Gastroesophageal sphincter (tissue), 4 donors: ENCODE results near the gene SDK1. TPM values are rescaled to one million over a fixed set of nuclear protein-coding genes. Genes with fewer than 3 reads are reported as not detected.

Experiments
- ATAC-seq: fragments of 150-250 bp; one replicate; pipeline ENCODE4 v1.9.1; 2016; ENCODE audit warnings: mild to moderate bottlenecking, moderate library complexity
- H3K27ac ChIP-seq, 4 donors: fragments of 200-600 bp; sonication (generic) in 3 of 4; 1 replicate in 3 of 4; 2 replicates in 1 of 4; pipeline ENCODE4 v1.5.1; 2016 to 2019
- H3K27me3 ChIP-seq: fragments of 200-600 bp; sonication (generic); one replicate; pipeline ENCODE4 v1.5.1; 2019
- H3K36me3 ChIP-seq, 2 donors: fragments of 200-600 bp; sonication (generic); one replicate each; pipeline ENCODE4 v1.5.1; 2019; ENCODE audit warnings: control low read depth in 1 of 2
- H3K4me1 ChIP-seq, 3 donors: fragments of 200-600 bp; sonication (generic); 1 replicate in 2 of 3; 2 replicates in 1 of 3; pipeline ENCODE4 v1.5.1; 2016 to 2019; ENCODE audit warnings: control low read depth in 2 of 3
- H3K4me3 ChIP-seq, 2 donors: fragments of 200-600 bp; sonication (generic); one replicate each; pipeline ENCODE4 v1.5.1; 2019; ENCODE audit warnings: mild to moderate bottlenecking in 1 of 2, moderate library complexity in 1 of 2
- H3K9me3 ChIP-seq, 3 donors: fragments of 200-600 bp; sonication (generic); one replicate each; pipeline ENCODE4 v1.5.1; 2017 to 2019; ENCODE audit warnings: control low read depth in 2 of 3
- EP300 ChIP-seq: sonication (generic); formaldehyde crosslinking; IDR thresholded peaks from one replicate; pipeline ENCODE4 v1.6.1; 2017; ENCODE audit warnings: antibody characterized with exemption, mild to moderate bottlenecking
- POLR2A ChIP-seq, 2 donors: fragments of 450-650 bp; IDR thresholded peaks; one replicate each; pipeline ENCODE4 v1.6.1; 2017; ENCODE audit warnings: antibody characterized with exemption in 2 of 2, mild to moderate bottlenecking in 2 of 2, moderate library complexity in 1 of 2
- POLR2AphosphoS5 ChIP-seq: sonication (generic); formaldehyde crosslinking; IDR thresholded peaks from one replicate; pipeline ENCODE4 v1.6.1; 2017; ENCODE audit warnings: antibody characterized with exemption
- WGBS, 2 donors: methylation state at CpG; one replicate each; pipeline ENCODE4 v1.1.5; 2018; ENCODE audit warnings: low coverage in 1 of 2; 5-methylcytosine and 5-hydroxymethylcytosine counted together
- total RNA-seq, 4 donors: library from RNA; depleted of rRNA; stranded (reverse); fragments of >200 nt; gene quantifications; one replicate each; pipeline ENCODE4 v1.1.0, GENCODE V29; 2016
- TF ChIP-seq, protein P1 (sequence below), 4 experiments: fragments of 200-600 bp in 2 of 4; fragments of 450-650 bp in 2 of 4; sonication (generic) in 1 of 4; IDR thresholded peaks; one replicate each; pipeline ENCODE4 v1.5.1; 2017 to 2019; ENCODE audit warnings: antibody characterized with exemption in 4 of 4, mild to moderate bottlenecking in 2 of 4, moderate library complexity in 2 of 4

Gene SDK1
- total RNA-seq, 4 donors from 2014 or later = 6.1 to 13.6 (median 8.7) TPM

DNA sequence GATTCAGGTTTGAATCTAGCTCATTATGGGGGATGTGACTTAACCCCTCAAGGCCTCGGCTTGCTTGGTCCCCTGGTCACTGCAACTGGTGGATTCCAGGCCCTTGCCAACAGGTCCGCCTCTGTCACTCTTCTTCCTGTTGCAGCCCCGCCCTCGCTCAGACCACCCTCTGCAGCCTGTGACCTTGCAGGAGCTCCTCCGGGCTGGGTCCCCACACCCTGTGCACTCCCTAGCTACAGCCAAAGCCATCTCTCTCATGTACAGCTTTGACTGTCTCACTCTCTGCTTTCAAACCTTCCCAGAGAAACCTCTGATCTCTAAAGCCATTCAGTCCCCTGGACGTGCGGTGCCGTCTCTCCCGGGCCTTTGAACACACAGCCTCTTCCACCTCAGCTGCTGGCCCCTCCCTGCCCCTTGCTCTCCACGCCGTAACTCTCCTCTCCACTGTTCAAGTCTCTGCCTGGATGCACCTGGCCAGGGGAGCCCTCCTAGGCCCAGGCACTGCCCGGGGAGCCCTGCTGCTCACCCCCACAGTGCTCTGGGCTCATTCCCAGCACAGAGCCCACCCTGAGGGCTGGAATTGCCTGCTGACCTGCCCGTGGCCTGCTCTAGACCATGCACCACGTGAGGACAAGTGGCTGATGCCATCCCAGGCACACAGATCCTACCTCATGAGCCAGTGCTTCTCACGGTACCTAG lies 895.2 kb downstream of the SDK1 start:
- WGBS, 2 donors = 82 to 83% methylated on average over 10 to 11 of the region's 15 CpGs
- TF ChIP-seq POLR2A (IDR thresholded peaks at IDR 0.05) (no peak), EP300 (no peak), POLR2AphosphoS5 (no peak)
- TF ChIP-seq, protein P1, sequence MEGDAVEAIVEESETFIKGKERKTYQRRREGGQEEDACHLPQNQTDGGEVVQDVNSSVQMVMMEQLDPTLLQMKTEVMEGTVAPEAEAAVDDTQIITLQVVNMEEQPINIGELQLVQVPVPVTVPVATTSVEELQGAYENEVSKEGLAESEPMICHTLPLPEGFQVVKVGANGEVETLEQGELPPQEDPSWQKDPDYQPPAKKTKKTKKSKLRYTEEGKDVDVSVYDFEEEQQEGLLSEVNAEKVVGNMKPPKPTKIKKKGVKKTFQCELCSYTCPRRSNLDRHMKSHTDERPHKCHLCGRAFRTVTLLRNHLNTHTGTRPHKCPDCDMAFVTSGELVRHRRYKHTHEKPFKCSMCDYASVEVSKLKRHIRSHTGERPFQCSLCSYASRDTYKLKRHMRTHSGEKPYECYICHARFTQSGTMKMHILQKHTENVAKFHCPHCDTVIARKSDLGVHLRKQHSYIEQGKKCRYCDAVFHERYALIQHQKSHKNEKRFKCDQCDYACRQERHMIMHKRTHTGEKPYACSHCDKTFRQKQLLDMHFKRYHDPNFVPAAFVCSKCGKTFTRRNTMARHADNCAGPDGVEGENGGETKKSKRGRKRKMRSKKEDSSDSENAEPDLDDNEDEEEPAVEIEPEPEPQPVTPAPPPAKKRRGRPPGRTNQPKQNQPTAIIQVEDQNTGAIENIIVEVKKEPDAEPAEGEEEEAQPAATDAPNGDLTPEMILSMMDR (IDR thresholded peaks at IDR 0.05) = no peak
- ATAC-seq = no peak
- Histone ChIP-seq H3K4me1 (no peaks in the 10 kb centered on the region), H3K4me3 (no peak overlapping the region), H3K27ac (no peak overlapping the region), H3K36me3 (no peaks in the 10 kb centered on the region), H3K9me3 (peaks cover 0 to 10% (median 0%) of the 10 kb centered on the region in 3 donors), H3K27me3 (no peaks in the 10 kb centered on the region)

DNA sequence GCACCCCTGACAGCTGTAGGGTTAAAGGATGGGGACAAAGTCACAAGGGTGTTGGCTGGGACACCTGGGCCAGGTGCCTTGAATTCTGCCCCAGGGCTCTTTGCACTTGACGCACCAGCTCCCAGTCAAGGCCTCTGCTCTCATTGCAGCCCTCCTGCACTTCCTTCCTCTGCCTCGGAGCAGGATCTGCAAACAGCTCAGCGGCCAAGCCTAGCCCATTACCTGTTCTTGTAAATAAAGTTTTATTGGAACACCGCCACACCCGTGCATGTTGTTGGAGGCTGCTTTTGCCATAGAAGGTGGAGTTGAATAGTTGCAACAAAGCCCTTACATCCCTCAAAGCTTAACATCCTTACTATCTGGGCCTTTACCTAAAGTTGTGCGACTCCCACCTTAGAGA lies 897.2 kb downstream of the SDK1 start:
- no peaks in the 10 kb centered on the region for H3K27me3 ChIP-seq
- TF ChIP-seq POLR2A (IDR thresholded peaks at IDR 0.05) (no peak), POLR2AphosphoS5 (no peak), EP300 (no peak)
- TF ChIP-seq, protein P1 (IDR thresholded peaks at IDR 0.05) = no peak
- H3K4me1 ChIP-seq = no peaks in the 10 kb centered on the region
- no peak for ATAC-seq
- peaks cover 0 to 10% (median 0%) of the 10 kb centered on the region in 3 donors for H3K9me3 ChIP-seq
- 97 to 100% methylated on average over 1 to 5 of the region's 6 CpGs for WGBS, 2 donors
- H3K27ac ChIP-seq = no peak overlapping the region
- H3K4me3 ChIP-seq = no peak overlapping the region
- H3K36me3 ChIP-seq = no peaks in the 10 kb centered on the region

DNA sequence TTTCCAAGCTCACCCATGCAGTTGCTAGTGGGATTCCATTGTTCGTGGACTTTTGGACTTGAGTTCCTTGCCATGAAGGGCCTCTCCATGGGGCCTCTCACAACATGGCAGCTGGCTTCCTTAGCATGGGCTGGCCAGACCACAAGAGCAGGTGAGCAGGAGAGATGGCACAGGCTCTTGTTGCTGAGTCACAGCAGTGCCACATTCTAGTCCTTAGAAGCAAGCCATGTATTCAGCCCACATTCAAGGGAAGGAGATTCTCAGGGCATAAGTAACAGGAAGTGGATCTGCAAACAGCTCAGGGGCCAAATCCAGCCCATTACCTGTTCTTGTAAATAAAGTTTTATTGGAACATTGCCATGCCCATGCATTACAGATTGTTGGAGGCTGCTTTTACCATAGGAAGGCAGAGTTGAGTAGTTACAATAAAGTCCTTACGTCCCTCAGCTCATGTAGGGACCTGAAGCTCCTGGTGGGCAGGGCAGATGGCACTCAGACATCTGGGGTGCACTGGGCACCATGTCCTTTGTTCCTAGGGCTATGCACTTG lies 899.6 kb downstream of the SDK1 start:
- WGBS, 2 donors = 100% methylated on average over 1 of the region's 2 CpGs; no CpG with 5 or more reads in 1 of the 2 donors
- TF ChIP-seq POLR2A (IDR thresholded peaks at IDR 0.05) = no peak
- TF ChIP-seq, protein P1 (IDR thresholded peaks at IDR 0.05) = no peak
- no peak for TF ChIP-seq EP300
- no peak for TF ChIP-seq POLR2AphosphoS5
- Histone ChIP-seq H3K36me3 (no peaks in the 10 kb centered on the region), H3K27ac (no peak overlapping the region), H3K4me1 (no peaks in the 10 kb centered on the region), H3K9me3 (peaks cover 0 to 10% (median 0%) of the 10 kb centered on the region in 3 donors), H3K27me3 (no peaks in the 10 kb centered on the region), H3K4me3 (no peak overlapping the region)
- ATAC-seq = no peak

DNA sequence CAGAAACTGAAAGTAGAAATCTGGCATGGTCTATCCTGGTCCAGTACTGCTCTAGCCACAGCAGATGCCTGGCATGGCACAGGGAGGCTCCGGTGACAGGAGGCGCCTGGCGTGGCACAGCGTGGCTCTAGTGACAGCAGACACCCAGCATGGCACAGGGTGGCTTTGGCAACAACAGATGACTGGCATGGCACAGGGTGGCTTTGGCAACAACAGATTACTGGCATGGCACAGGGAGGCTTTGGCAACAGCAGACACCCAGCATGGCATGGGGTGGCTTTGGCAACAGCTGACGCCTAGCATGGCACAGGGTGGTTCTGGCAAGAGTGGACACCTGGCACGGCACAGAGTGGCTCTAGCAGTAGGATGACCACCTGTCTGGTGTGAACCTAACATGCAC lies 900.5 kb downstream of the SDK1 start:
- TF ChIP-seq, protein P1 (IDR thresholded peaks at IDR 0.05) = no peak
- no peak for TF ChIP-seq POLR2AphosphoS5
- no peak for TF ChIP-seq EP300
- no peak for TF ChIP-seq POLR2A (IDR thresholded peaks at IDR 0.05)
- no peak overlapping the region for H3K4me3 ChIP-seq
- no peak for ATAC-seq
- no peaks in the 10 kb centered on the region for H3K36me3 ChIP-seq
- H3K4me1 ChIP-seq = no peaks in the 10 kb centered on the region
- no peak overlapping the region for H3K27ac ChIP-seq
- peaks cover 0 to 10% (median 0%) of the 10 kb centered on the region in 3 donors for H3K9me3 ChIP-seq
- WGBS, 2 donors = 83% methylated on average over 2 of the region's 6 CpGs; no CpG with 5 or more reads in 1 of the 2 donors
- H3K27me3 ChIP-seq = no peaks in the 10 kb centered on the region
